Activated T-cell treated with anti-CD3 and anti-CD28 coated beads for 48 hours (primary cell): ENCODE data around the gene DEUP1.
"Not testable (repeated sequence)": the region's sequence is repeated elsewhere in the genome, so short reads cannot be mapped to it uniquely, and the experiment has no call there.

Source experiments
- DNase-seq: peaks from one replicate; pipeline ENCODE4 v3.0.0-alpha.2; 2020; ENCODE audit warnings: low read depth

Gene DEUP1

DNA sequence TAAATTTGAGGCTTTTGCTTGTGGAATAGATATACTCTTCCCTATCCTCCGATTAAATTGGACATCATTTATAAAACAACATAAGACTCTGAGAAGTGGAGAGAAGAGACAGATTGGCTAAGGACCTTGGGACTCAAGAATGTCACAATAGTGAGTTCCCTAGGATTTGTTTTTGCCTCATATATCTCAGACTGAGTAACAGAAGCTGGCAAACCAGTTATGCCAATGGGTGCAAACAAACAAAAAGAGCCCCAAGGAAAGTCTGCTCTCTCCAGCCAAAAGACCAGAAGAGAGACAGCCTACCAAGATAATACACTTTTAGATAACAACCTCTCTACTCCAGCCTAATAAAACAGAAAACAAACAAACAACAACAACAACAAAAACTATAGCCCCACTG lies 28.9 kb downstream of the DEUP1 start:
- no peak for DNase-seq

DNA sequence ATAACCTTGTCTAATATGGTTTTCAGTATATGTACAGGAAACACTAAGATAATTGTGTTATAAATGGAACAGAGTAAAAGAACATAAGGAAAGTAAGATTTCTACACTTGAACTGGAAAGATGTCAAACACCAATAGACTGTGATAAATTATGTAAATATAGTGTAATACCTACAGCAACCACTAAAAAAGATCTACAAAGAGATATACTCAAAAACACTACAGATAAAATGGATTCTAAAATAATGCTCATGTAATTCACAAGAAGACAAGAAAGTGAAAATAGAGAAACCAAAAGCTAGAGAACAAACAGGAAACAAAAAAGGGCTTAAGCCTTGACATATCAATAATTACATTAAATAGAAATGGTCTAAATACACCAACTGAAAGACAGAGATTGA lies 30.9 kb downstream of the DEUP1 start:
- DNase-seq = no peak

DNA sequence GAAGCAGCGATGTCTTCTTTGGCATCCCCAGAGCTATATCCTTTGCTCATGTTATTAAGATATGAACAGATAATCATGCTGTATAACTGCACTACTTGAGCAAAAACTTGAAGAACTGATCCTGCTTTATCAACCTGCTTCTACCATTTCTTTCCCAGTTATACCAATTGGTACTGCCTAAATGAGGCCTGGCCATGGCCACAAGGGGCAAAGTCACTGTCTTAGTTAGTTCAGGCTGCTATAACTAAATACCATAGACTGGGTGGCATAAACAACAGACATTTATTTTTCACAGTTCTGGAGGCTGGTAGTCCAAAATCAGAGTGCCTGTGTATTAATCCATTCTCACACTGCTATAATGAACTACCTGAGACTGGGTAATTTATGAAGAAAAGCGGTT lies 37.5 kb downstream of the DEUP1 start:
- DNase-seq = no peak

DNA sequence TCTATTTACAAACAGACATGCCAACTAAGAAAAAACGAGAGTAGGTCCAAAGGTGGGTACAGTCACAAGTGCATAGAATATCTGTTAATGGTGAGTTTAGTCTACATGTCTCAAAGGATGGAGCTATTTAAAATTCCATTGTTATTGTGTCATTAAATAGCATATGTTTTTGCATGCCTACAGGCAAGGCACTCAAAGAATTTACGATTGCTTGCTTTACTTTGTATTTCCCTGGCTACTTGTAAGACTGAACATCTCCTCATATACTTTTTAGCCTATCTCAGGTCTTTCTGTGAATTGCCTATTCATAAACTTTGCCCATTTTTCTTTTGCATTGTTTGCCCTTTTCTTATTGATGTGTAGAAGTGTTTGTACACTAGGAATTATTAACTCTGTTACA lies 39.7 kb downstream of the DEUP1 start:
- DNase-seq = no peak

DNA sequence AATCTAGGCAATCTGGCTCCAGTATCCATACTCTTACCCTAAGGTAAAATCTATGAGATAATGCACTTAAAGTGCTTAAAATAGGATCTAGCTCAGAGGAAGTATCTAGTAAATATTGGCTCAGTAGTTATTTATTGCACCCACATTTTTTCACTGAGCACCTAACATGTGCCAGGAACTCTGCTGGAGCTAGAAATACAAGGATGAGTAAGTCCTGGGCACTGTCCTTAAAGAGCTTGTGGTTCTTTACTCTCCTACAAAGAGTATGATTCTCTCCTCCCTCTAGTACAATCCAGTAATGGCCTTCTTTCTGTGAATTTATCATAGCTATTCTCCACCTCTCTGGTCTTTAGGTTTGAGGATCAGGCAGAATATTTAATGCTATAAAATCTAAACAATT lies 59.2 kb downstream of the DEUP1 start:
- DNase-seq = no peak

DNA sequence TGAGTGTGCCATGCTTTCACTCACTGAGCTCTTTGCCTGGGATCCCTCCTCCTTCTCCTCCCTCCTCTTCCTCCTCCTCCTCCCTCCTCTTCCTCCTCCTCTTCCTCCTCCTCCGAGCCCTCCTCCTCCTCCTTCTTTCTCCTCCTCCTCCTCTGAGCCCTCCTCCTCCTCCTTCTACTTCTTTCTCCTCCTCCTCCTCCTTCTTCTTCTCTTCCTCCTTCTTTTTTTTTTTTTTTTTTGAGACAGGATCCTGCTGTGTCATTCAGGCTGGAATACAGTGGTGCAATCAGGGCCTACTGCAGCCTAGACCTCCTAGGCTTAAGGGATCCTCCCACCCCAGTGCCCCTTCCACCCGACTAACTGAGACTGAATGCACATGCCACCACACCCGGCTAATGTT lies 62.3 kb downstream of the DEUP1 start:
- DNase-seq = no peak

DNA sequence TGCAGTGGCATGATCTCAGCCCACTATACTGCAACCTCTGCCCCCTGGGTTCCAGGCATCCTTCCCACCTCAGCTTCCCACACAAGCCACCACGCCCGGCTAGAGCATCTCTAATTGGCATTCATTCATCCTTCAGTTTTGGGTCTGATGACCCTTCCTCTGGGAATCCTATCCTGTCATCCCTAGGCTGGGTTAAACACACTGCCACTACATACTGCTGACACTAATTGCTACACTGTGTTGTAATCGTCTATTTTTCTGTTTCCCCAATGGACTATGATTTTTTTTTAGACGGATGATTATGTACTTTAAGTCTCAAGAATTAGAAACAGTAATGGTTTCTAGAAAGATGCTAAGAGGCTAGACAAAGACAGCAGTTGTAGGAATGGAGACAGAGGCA lies 62.8 kb downstream of the DEUP1 start:
- DNase-seq = no peak

DNA sequence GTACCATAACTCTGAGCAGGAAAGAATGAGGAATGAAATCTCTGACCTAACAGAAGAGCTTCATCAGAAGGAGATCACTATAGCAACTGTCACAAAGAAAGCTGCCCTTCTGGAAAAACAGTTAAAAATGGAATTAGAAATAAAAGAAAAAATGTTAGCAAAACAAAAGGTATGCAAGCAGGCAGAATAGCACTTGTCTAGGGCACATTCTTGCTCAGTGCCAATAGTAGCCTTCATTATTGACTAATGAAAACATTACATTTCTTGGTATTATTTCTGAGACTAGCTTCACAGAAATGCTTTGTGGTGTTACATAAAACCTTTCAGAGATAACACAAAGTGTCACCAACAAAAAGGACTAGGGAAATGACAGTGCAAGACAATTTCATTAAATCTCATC lies 63.9 kb downstream of the DEUP1 start:
- DNase-seq = no peak

DNA sequence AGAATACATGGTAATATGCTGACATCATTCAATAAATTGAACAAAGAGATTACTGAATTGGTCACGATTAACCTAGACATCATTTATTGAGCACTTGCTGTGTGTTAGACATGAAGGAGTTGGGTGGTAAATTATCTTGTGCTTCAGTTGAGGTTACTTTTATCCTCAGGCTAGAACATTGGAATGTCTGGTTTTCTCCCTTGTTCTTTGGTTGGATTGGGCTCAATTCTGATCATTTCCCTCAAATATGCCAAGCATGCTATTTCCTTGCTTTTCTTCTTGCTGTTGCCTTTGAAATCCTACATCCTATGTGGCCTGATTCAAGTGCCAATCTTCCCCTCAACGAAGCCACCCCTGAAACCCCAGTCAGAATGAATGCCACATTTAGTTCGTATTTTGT lies 65.8 kb downstream of the DEUP1 start:
- DNase-seq = no peak

DNA sequence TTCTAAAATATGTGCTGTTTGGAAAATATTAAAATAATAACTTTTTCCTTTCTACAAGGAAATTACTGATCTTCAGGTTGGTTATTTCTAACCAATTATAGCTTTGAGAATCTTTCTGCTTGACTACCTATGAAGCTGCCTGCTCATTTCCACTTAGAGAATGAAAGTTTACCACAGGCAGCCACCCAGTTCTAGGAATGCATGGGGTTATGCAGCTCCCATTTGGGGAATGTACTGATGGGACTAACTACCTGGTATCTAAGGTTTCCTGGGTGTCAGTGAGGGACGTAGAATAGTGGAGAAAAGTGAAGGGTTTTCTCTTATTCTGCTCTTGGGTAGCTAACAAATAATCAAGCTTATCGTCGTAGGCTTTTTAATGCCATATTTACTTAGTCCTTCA lies 73.4 kb downstream of the DEUP1 start:
- no peak for DNase-seq

DNA sequence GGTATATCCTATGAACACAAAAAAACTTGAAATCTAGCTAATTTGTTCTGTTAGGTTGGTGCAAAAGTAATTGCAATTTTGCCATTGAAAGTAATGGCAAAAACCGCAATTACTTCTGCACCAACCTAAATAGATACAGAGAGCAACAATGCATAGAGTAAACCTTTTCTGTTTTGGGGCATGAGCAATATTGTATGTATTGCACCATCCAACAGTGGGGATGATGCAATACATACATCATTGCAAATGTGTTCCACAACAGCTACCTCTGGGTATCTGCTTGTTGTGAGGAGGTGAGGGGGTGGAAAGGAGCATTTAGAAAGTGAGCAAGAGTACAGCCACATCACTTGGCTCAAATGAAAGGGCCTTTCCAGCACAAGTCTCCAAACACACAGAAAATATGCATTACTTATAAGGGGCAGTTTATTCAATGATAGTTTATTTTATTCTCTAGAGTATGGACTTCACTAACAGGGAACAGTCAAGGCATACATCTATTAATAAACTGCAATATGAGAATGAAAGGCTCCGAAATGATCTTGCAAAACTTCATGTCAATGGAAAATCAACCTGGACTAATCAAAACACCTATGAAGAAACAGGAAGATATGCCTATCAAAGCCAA lies 77.3 kb downstream of the DEUP1 start:
- DNase-seq = no peak

DNA sequence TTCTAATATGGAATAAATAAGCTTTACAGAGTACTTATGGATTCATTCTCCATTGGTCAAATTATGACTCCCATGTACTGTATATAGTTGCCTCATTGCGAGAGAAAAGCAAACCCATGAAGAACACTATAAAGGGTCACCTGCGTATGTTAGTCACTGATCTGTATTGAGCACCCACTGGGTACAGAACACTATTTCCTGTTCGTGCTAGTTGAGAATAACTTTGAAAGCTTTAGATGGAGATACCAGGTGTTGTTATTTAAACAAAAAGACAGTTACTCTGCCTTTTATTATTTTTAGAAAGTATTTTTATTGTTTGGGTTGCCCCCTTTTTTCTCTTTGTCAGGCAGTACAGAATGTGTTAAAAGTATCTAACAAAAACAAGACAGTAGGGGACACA lies 79.9 kb downstream of the DEUP1 start:
- DNase-seq = no peak

DNA sequence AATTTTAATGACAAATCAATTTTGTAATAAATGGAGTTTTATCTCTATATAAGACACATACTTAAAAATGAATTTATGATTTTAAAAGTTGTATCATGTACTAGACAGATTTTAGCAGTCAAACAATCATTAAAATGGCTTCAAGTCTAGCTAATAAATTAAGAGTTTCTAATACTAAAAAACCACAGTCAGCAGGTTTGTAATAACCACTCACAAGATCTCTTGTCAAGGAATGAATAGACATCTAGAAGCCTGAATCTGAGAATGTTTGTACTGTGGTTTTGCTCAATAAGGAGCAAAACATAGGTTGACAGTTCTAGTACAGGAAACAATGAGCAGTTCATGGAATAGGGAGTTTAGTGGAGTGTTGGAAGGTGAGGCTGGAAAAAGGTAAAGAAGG lies 81.2 kb downstream of the DEUP1 start:
- DNase-seq = no peak

DNA sequence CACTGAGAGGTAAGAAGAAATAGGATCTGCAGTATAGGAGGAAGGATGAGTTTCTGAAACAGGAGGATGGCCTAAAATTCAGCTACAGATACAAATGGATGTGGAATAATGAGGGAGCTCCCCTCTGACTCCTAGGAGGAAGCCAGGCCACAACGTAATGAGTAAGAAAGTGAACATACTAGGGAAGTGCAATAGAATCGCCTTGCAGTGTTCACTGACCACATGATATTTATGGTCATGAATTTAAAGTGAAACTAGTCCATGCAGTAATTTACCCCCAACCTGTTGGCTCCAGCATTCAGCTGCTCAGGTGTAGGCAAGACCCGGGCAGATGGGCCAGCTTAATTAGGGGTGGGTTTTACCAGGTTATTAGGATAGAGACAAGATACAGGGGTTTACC lies 101.7 kb downstream of the DEUP1 start:
- no peak for DNase-seq

DNA sequence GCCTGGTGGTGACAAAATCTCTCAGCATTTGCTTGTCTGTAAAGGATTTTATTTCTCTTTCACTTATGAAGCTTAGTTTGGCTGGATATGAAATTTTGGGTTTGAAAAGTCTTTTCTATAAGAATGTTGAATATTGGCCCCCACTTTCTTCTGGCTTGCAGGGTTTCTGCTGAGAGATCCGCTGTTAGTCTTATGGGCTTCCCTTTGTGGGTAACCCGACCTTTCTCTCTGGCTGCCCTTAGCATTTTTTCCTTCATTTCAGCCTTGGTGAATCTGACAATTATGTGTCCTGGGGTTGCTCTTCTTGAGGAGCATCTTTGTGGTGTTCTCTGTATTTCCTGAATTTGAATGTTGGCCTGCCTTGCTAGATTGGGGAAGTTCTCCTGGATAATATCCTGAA lies 112.7 kb downstream of the DEUP1 start:
- not testable (repeated sequence) for DNase-seq

DNA sequence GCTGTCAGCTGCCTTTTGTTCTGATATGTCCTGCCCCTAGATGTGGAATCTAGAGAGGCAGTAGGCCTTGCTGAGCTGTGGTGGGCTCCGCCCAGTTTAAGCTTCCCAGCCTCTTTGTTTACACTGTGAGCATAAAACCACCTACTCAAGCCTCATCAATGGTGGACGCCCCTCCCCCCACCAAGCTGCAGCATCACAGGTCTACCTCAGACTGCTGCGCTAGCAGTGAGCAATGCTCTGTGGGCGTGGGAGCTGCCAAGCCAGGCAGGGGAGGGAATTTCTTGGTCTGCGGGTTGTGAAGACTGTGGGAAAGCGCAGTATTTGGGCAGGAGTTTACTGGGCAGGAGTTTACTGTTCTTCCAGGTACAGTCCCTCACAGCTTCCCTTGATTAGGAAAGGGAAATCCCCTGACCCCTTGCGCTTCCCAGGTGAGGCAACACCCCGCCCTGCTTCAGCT lies 114.1 kb downstream of the DEUP1 start:
- DNase-seq = peak; percentile 2

DNA sequence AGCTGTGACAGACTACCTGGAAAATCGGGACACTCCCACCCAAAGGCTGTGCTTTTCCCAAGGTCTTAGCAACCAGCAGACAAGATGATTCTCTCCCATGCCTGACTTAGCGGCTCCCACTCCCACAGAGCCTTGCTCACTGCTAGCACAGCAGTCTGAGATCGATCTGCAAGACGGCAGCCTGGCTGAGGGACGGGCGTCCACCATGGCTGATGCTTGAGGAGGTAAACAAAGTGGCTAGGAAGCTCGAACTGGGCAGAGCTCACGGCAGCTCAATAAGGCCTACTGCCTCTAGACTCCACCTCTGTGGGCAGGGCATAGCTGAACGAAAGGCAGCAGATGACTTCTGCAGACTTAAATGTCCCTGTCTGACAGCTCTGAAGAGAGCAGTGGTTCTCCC lies 127.7 kb downstream of the DEUP1 start:
- DNase-seq = no peak

DNA sequence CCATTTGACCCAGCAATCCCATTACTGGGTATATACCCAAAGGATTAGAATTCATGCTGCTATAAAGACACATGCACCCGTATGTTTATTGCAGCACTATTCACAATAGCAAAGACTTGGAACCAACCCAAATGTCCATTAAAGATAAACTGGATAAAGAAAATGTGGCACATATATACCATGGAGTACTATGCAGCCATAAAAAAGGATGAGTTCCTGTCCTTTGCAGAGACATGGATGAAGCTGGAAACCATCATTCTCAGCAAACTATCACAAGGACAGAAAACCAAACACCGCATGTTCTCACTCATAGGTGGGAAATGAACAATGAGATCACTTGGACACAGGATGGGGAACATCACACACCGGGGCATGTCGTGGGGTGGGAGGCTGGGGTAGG lies 133.1 kb downstream of the DEUP1 start:
- DNase-seq = not testable (repeated sequence)

DNA sequence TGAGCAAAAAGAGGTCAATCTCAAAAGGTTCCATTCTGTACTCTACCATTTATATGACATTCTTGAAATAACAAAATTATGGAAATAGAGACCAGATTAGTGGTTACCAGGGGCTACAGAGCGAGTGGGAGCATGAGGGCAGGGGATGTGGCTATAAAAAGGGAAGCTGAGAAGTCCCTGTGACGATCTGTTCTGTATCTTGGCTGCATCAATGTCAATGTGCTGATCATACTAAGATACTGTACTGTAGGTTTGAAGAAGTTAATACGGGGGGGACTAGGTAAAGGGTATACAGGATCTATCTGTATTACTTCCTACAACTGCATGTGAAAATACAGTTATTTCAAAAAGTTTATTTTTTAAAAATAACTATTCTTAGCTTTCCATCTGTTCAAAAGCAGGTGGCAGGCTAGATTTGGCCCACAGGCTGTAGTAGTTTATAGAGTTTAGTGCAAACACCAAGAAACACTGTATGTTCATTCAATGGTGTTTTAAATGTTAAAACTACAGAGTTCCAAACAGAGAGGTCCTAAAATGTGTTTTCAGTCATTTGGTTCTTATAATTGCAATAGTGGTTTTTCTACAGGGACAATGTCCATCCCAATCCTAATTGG lies 134.5 kb downstream of the DEUP1 start:
- DNase-seq = no peak

DNA sequence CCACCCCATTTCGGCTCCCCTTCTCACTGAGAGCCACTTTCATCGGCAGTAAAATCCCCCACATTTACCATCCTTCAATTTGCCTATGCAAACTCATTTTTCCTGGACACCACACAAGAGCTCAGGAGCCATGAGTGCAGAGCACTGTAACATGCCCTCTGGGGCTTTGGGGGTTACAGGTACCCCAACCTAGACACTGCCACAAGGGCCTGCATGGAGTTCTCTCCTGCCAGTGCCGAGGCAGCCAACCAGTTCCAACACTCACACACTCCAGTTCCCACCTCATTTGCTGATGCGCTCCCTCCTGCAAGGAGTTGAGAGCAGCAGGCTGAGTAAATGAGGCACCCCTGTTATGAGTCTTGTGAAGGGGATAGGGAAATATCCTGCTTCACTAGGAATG lies 136.5 kb downstream of the DEUP1 start:
- no peak for DNase-seq

DNA sequence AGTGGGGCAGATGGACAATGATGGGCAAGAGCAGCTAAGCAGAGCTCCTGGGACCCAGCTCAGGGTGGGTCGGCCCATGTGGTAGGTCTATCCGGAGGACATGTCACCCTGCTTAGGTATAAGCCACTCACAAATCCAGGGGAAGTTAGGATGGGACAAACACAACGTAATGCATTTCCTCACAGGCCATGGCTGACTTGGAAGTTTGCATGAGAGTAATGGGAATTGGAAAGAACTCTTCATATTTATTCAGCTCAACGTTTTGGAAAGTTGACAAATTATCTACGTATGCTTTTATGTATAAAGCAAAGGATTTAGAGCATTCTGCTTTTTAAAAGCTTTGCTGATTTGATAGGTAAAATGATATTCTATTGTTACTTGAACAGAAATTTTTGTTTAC lies 137.7 kb downstream of the DEUP1 start:
- DNase-seq = no peak

DNA sequence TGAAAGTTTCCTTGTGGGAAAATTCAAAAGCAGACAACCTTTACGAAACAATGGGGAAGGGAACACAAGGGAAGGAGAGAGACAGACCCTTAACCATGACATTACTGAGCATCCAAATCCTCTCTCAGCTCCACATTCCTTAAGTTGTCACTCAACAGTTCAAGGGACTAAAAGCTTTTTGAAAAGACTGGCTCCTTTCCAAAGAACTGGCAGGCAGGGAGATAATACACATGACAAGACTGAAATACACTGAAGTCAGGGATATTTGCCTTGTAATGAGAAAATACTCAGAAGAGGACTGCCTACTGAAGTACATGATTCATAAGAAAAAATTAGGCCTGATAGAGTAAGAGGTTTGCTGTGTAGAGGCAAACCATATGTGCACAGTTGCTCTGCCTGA lies 143.6 kb downstream of the DEUP1 start:
- no peak for DNase-seq

DNA sequence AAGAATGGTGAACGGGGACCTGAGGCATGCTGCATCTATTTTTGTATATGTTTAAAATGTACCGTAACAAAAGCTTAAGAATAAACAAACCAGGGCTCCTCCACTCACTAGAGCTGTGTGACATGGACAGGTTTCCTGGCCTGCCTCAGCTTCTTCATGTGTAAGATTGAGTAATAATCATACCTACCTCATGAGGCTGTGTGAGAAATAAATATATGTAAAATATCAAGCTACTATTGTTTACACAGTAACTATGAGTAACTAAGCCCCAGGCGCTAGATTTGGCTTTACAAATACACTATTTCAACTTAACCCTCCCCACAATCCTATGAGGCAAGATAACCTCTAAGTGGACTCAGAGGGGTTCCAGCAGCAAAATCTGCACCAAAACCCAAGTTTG lies 146.3 kb downstream of the DEUP1 start:
- DNase-seq = no peak

DNA sequence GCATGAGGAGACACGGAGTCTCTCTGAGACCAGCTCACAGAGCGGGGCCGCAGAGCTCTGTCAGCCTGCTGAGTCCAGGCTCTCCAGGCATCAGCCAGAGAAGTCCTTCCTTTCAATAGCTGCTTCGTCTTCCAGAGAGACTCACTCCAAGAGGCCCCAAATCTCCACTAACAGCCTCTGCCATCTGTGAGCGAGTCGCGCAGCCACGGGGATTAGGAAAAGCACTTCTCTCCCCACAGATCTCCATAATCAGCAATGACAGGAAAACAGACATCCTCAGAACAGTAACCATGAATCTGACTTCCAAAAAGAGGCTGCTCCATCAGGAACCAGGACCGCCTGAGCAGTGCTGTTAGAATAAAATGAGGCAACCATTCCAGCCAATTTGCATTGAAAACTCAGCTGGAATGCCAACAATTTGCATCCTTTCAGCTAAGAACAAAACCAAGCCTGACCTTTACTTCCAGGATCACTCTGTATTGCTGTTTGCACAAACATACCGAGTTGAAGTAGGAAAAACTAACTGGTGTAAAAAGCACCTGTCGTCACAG lies 147.2 kb downstream of the DEUP1 start:
- no peak for DNase-seq
